Mammary epithelial cell (primary cell): ENCODE data around the gene MSRB1.

Experiments
- EZH2 ChIP-seq: IDR thresholded peaks from 2 replicates; pipeline ENCODE4 v1.6.1; 2012; ENCODE audit warnings: low read length, inconsistent platforms, borderline replicate concordance
- TF ChIP-seq, protein P1 (sequence below), 2 donors: IDR thresholded peaks in 1 of 2; conservative IDR thresholded peaks in 1 of 2; 2 replicates each; pipeline ENCODE4 v1.5.1; 2011 to 2012; ENCODE audit warnings: inconsistent platforms in 2 of 2, low read length in 2 of 2, mild to moderate bottlenecking in 2 of 2, control low read depth in 1 of 2, low read depth in 1 of 2; ENCODE audit not compliant: insufficient read depth in 1 of 2; ENCODE audit errors: extremely low read depth in 1 of 2

GRCh38 chr16:1975432-1976215 is 32.6 kb upstream of the MSRB1 start:
- TF ChIP-seq, protein P1, sequence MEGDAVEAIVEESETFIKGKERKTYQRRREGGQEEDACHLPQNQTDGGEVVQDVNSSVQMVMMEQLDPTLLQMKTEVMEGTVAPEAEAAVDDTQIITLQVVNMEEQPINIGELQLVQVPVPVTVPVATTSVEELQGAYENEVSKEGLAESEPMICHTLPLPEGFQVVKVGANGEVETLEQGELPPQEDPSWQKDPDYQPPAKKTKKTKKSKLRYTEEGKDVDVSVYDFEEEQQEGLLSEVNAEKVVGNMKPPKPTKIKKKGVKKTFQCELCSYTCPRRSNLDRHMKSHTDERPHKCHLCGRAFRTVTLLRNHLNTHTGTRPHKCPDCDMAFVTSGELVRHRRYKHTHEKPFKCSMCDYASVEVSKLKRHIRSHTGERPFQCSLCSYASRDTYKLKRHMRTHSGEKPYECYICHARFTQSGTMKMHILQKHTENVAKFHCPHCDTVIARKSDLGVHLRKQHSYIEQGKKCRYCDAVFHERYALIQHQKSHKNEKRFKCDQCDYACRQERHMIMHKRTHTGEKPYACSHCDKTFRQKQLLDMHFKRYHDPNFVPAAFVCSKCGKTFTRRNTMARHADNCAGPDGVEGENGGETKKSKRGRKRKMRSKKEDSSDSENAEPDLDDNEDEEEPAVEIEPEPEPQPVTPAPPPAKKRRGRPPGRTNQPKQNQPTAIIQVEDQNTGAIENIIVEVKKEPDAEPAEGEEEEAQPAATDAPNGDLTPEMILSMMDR (conservative IDR thresholded peaks at IDR 0.05 in 1 of 2, IDR thresholded peaks at IDR 0.05 in 1 of 2; ENCODE audit: extremely low read depth in 1 of 2, insufficient read depth in 1 of 2, low read depth in 1 of 2, low read length in 2 of 2) = no peak
- TF ChIP-seq EZH2 = no peak
